Keratinocyte (primary cell): ENCODE results near the gene SPECC1L. TPM values are rescaled to one million over a fixed set of nuclear protein-coding genes. Genes with fewer than 3 reads are reported as not detected.

ENCODE experiments used
- DNase-seq: peaks from one replicate; pipeline ENCODE4 v3.0.0-alpha.2; 2011; ENCODE audit warnings: low read depth, missing footprints, low spot score
- FAIRE-seq: peaks from 2 replicates; lab custom pipeline; 2011; peaks lifted over from hg19 to GRCh38; lab: Jason Lieb, UNC
- H2AFZ ChIP-seq: 2 replicates; pipeline ENCODE4 v1.6.0; 2012; ENCODE audit warnings: low read length, control low read depth, inconsistent platforms; ENCODE audit not compliant: control insufficient read depth
- H3K27ac ChIP-seq: 2 replicates; pipeline ENCODE4 v1.5.1; 2011; ENCODE audit warnings: low read length; ENCODE audit not compliant: control insufficient read depth, insufficient read depth
- H3K27me3 ChIP-seq: 3 replicates; pipeline ENCODE4 v1.6.0; 2011; ENCODE audit warnings: low read length; ENCODE audit not compliant: control insufficient read depth, insufficient read depth; ENCODE audit errors: extremely low read depth
- H3K36me3 ChIP-seq, 2 experiments: 2 replicates in 1 of 2; 3 replicates in 1 of 2; pipeline ENCODE4 v1.5.1; 2011; ENCODE audit warnings: low read length in 2 of 2, mild to moderate bottlenecking in 1 of 2; ENCODE audit not compliant: control insufficient read depth in 2 of 2, insufficient read depth in 2 of 2; ENCODE audit errors: extremely low read depth in 1 of 2
- H3K4me1 ChIP-seq: 3 replicates; pipeline ENCODE4 v1.5.1; 2011; ENCODE audit warnings: low read length; ENCODE audit not compliant: control insufficient read depth, insufficient read depth; ENCODE audit errors: extremely low read depth
- H3K4me2 ChIP-seq: 3 replicates; pipeline ENCODE4 v1.6.0; 2011; ENCODE audit warnings: low read depth, low read length; ENCODE audit not compliant: control insufficient read depth, insufficient read depth; ENCODE audit errors: extremely low read depth
- H3K4me3 ChIP-seq, 3 experiments: fragments of 200-600 bp in 1 of 3; sonication (generic) in 1 of 3; 2 replicates in 2 of 3; 3 replicates in 1 of 3; pipeline ENCODE4 v1.5.1; 2011 to 2016; ENCODE audit warnings: low read length in 3 of 3, mild to moderate bottlenecking in 3 of 3, control low read depth in 2 of 3, inconsistent platforms in 1 of 3, low read depth in 1 of 3, mixed read lengths in 1 of 3, mixed run types in 1 of 3, moderate library complexity in 1 of 3; ENCODE audit not compliant: control insufficient read depth in 2 of 3, insufficient read depth in 2 of 3; ENCODE audit errors: extremely low read depth in 1 of 3
- H3K79me2 ChIP-seq: 2 replicates; pipeline ENCODE4 v1.6.0; 2012; ENCODE audit warnings: low read length; ENCODE audit not compliant: control insufficient read depth, insufficient read depth
- H3K9ac ChIP-seq: 3 replicates; pipeline ENCODE4 v1.6.0; 2011; ENCODE audit warnings: low read length; ENCODE audit not compliant: control insufficient read depth, insufficient read depth; ENCODE audit errors: extremely low read depth
- H3K9me1 ChIP-seq: 3 replicates; pipeline ENCODE4 v1.6.0; 2011; ENCODE audit warnings: low read length; ENCODE audit not compliant: control insufficient read depth, insufficient read depth; ENCODE audit errors: extremely low read depth
- H3K9me3 ChIP-seq: 2 replicates; pipeline ENCODE4 v1.5.1; 2012; ENCODE audit warnings: low read depth, low read length; ENCODE audit not compliant: control insufficient read depth
- H4K20me1 ChIP-seq: 3 replicates; pipeline ENCODE4 v1.6.0; 2011; ENCODE audit warnings: low read length; ENCODE audit not compliant: control insufficient read depth, insufficient read depth; ENCODE audit errors: extremely low read depth
- CTCF ChIP-seq, 3 experiments: IDR thresholded peaks in 1 of 3; conservative IDR thresholded peaks in 1 of 3; optimal IDR thresholded peaks in 1 of 3; 2 replicates in 2 of 3; 3 replicates in 1 of 3; pipeline versions ENCODE3 to v1.5.1; 2011; ENCODE audit warnings: low read length in 3 of 3, mild to moderate bottlenecking in 3 of 3, moderate library complexity in 2 of 3, control low read depth in 1 of 3, inconsistent platforms in 1 of 3; ENCODE audit not compliant: insufficient read depth in 2 of 3; ENCODE audit errors: extremely low read depth in 1 of 3
- EZH2 ChIP-seq: IDR thresholded peaks from one replicate; pipeline ENCODE4 v1.6.1; 2012; ENCODE audit warnings: inconsistent platforms, mild to moderate bottlenecking, low read length, moderate library complexity
- dilution Hi-C: fragments of 300-500 bp; cut with MboI; formaldehyde crosslinking; loops from one replicate; pipeline ENCODE4 v1.7.0; 2020; ENCODE audit warnings: low sequenced_read_pairs; ENCODE audit not compliant: extremely low pct_ligation_motif_present
- polyA plus RNA-seq, 5 experiments: library from polyadenylated mRNA; depleted of rRNA in 3 of 5; stranded (reverse) in 3 of 5; stranded (forward) in 1 of 5; unstranded in 1 of 5; fragments of >200 nt; gene quantifications; 1 replicate in 1 of 5; 2 replicates in 3 of 5; 3 replicates in 1 of 5; pipeline versions ENCODE4 v1.2.1 to v1.2.3, GENCODE V29; 2011 to 2012; ENCODE audit warnings: missing spikeins in 2 of 5, low read depth in 1 of 5, low replicate concordance in 1 of 5

Gene SPECC1L
- polyA plus RNA-seq, 1 donor (not counting 4 experiments of a cell fraction or from before 2014, with no cell fraction given): 19.3 TPM

GRCh38 chr22:24366701-24367100 is 96.1 kb downstream of the SPECC1L start:
- H3K9me3 ChIP-seq: no peaks in the 10 kb centered on the region
- dilution Hi-C loops: no loop called here

GRCh38 chr22:24367841-24368240 is 97.2 kb downstream of the SPECC1L start:
- Histone ChIP-seq H4K20me1 (no peaks in the 10 kb centered on the region), H3K9ac (no peak overlapping the region), H3K4me2 (no peak overlapping the region), H3K4me3 (no peak overlapping the region), H3K9me1 (no peaks in the 10 kb centered on the region), H3K27ac (no peak overlapping the region), H3K9me3 (no peaks in the 10 kb centered on the region), H3K79me2 (no peaks in the 10 kb centered on the region), H3K27me3 (no peaks in the 10 kb centered on the region), H2AFZ (no peak overlapping the region), H3K36me3 (peaks cover 12 to 25% of the 10 kb centered on the region in 2 experiments), H3K4me1 (peaks cover 13% of the 10 kb centered on the region)
- FAIRE-seq (no peak), DNase-seq (no peak)
- TF ChIP-seq EZH2: no peak
- no peak for TF ChIP-seq CTCF (optimal IDR thresholded peaks at IDR 0.05 in 1 of 3, IDR thresholded peaks at IDR 0.05 in 1 of 3, conservative IDR thresholded peaks at IDR 0.05 in 1 of 3; ENCODE audit: extremely low read depth in 1 of 3, insufficient read depth in 2 of 3, low read length in 3 of 3)
- dilution Hi-C loops: no loop called here

More at GRCh38 chr22:24366701-24367100, 96.1 kb downstream of the SPECC1L start:
- Histone ChIP-seq H3K9me1 (no peaks in the 10 kb centered on the region), H3K9ac (no peak overlapping the region), H2AFZ (no peak overlapping the region), H3K27ac (no peak overlapping the region), H3K27me3 (no peaks in the 10 kb centered on the region), H3K4me3 (no peak overlapping the region), H3K36me3 (peaks cover 15 to 34% of the 10 kb centered on the region in 2 experiments), H3K79me2 (no peaks in the 10 kb centered on the region), H3K4me2 (no peak overlapping the region), H4K20me1 (no peaks in the 10 kb centered on the region), H3K4me1 (peaks cover 13% of the 10 kb centered on the region)
- no peak for TF ChIP-seq CTCF (optimal IDR thresholded peaks at IDR 0.05 in 1 of 3, IDR thresholded peaks at IDR 0.05 in 1 of 3, conservative IDR thresholded peaks at IDR 0.05 in 1 of 3; ENCODE audit: extremely low read depth in 1 of 3, insufficient read depth in 2 of 3, low read length in 3 of 3)
- no peak for TF ChIP-seq EZH2
- no peak for DNase-seq
- no peak for FAIRE-seq
